ENCODE data around the gene CHFR.
"Not testable (repeated sequence)": the region's sequence is repeated elsewhere in the genome, so short reads cannot be mapped to it uniquely, and the experiment has no call there.

DNA sequence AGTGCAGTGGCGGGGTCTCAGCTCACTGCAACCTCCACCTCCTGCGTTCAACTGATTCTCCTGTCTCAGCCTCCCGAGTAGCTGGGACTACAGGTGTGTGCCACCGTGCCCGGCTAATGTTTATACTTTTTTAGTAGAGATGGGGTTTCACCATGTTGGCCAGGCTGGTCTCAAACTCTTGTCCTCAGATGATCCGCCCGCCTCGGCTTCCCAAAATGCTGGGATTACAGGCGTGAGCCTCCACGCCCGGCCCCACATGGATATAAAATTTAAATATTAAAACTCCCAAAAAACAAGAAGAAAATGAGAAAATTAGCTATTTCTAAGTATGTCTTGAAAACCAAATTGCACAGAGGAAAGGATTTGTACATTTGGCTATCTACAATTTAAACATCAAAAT, 42.7 kb downstream of the CHFR start:
- TF ChIP-seq, protein P1, sequence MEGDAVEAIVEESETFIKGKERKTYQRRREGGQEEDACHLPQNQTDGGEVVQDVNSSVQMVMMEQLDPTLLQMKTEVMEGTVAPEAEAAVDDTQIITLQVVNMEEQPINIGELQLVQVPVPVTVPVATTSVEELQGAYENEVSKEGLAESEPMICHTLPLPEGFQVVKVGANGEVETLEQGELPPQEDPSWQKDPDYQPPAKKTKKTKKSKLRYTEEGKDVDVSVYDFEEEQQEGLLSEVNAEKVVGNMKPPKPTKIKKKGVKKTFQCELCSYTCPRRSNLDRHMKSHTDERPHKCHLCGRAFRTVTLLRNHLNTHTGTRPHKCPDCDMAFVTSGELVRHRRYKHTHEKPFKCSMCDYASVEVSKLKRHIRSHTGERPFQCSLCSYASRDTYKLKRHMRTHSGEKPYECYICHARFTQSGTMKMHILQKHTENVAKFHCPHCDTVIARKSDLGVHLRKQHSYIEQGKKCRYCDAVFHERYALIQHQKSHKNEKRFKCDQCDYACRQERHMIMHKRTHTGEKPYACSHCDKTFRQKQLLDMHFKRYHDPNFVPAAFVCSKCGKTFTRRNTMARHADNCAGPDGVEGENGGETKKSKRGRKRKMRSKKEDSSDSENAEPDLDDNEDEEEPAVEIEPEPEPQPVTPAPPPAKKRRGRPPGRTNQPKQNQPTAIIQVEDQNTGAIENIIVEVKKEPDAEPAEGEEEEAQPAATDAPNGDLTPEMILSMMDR (IDR thresholded peaks at IDR 0.05), result not testable (repeated sequence)
- not testable (repeated sequence) for TF ChIP-seq POLR2A (IDR thresholded peaks at IDR 0.05)

Data from tibial nerve (tissue), 3 donors.